Body of pancreas (tissue), 4 donors: ENCODE results near the gene VIT. TPM values are rescaled to one million over a fixed set of nuclear protein-coding genes. Genes with fewer than 3 reads are reported as not detected.

Experiments
- ATAC-seq: fragments of 150-250 bp; one replicate; pipeline ENCODE4 v1.9.1; 2016
- DNase-seq, 4 donors: peaks; one replicate each; pipeline ENCODE4 v3.0.0-alpha.2; 2019
- H3K27ac ChIP-seq, 4 donors: fragments of 200-600 bp; sonication (generic); 1 replicate in 3 of 4; 2 replicates in 1 of 4; pipeline versions ENCODE4 v1.5.1 to v1.6.1; 2016 to 2019; ENCODE audit warnings: mild to moderate bottlenecking in 1 of 4, mixed read lengths in 1 of 4, moderate library complexity in 1 of 4
- H3K27me3 ChIP-seq, 2 donors: fragments of 200-600 bp; sonication (generic); one replicate each; pipeline ENCODE4 v1.6.0; 2016; ENCODE audit warnings: mild to moderate bottlenecking in 1 of 2
- H3K36me3 ChIP-seq, 2 donors: fragments of 200-600 bp; sonication (generic); replicated peaks in 1 of 2; 2 replicates each; pipeline ENCODE4 v1.5.1; 2016; ENCODE audit warnings: low read depth in 2 of 2; ENCODE audit not compliant: insufficient read depth in 1 of 2
- H3K4me1 ChIP-seq: fragments of 200-600 bp; sonication (generic); one replicate; pipeline ENCODE4 v1.6.0; 2016
- H3K4me3 ChIP-seq, 2 donors: fragments of 200-600 bp; sonication (generic); 1 replicate in 1 of 2; 2 replicates in 1 of 2; pipeline ENCODE4 v1.5.1; 2016 to 2019
- H3K9me3 ChIP-seq, 3 donors: fragments of 200-600 bp; sonication (generic); 1 replicate in 2 of 3; 2 replicates in 1 of 3; pipeline ENCODE4 v1.5.1; 2016
- CTCF ChIP-seq, 7 experiments: fragments of 450-650 bp in 4 of 7; fragments of 200-600 bp in 3 of 7; sonication (generic) in 3 of 7; IDR thresholded peaks; one replicate each; pipeline ENCODE4 v1.5.1; 2016 to 2019; ENCODE audit warnings: antibody characterized with exemption in 7 of 7
- POLR2A ChIP-seq, 3 donors: fragments of 450-650 bp; IDR thresholded peaks; one replicate each; pipeline ENCODE4 v1.6.1; 2016; ENCODE audit warnings: antibody characterized with exemption in 3 of 3, mild to moderate bottlenecking in 2 of 3
- WGBS, 2 donors: methylation state at CpG; one replicate each; pipeline ENCODE4 v1.1.5; 2017; 5-methylcytosine and 5-hydroxymethylcytosine counted together
- intact Hi-C: fragments of 100-400 bp; cut with DNase I; formaldehyde crosslinking; loops from one replicate; pipeline ENCODE4 v1.15.1; 2023
- total RNA-seq, 2 donors: library from RNA; depleted of rRNA; stranded (reverse); fragments of >200 nt; gene quantifications; one replicate each; pipeline ENCODE4 v1.1.0, GENCODE V29; 2016

VIT gene
- total RNA-seq, 2 donors from 2014 or later: 0.99 to 2.6 TPM

DNA sequence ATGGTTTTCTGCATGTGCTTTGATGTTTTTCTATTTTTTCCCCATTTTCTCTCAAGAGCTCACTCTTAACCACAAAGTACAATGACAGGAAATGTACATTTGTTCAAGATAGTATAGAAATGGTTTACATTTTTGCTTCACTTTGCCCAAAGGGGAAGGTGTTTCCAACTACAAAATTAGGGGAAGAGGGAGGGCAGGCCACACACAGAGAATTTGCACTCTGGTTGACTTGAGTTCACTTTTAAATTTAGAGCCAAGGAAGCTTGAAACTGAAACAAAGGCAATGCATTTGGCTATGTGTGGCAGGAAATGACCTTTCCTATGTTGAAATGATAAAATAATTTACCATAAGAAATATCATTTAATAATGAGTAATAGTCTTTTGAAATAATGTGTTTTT lies 19.1 kb upstream of the VIT start:
- Histone ChIP-seq H3K9me3 (no peaks in the 10 kb centered on the region), H3K27me3 (no peaks in the 10 kb centered on the region), H3K27ac (no peak overlapping the region), H3K4me1 (no peaks in the 10 kb centered on the region), H3K4me3 (no peak overlapping the region), H3K36me3 (no peaks in the 10 kb centered on the region)
- intact Hi-C loops: no loop called here
- TF ChIP-seq CTCF (IDR thresholded peaks at IDR 0.05) (no peak), POLR2A (IDR thresholded peaks at IDR 0.05) (no peak)
- no peak for DNase-seq
- no peak for ATAC-seq

GRCh38 chr2:36677996-36678605 lies 18.4 kb upstream of the VIT start:
- Histone ChIP-seq H3K27me3 (no peaks in the 10 kb centered on the region), H3K9me3 (no peaks in the 10 kb centered on the region), H3K27ac (no peak overlapping the region), H3K4me3 (no peak overlapping the region), H3K4me1 (no peaks in the 10 kb centered on the region), H3K36me3 (no peaks in the 10 kb centered on the region)
- 35 to 70% methylated on average over 4 of the region's 4 CpGs for WGBS, 2 donors
- intact Hi-C loops: no loop called here
- ATAC-seq (no peak), DNase-seq (peak in 1 of 4 donors; percentile 3)
- TF ChIP-seq CTCF (IDR thresholded peaks at IDR 0.05) (no peak), POLR2A (IDR thresholded peaks at IDR 0.05) (no peak)

DNA sequence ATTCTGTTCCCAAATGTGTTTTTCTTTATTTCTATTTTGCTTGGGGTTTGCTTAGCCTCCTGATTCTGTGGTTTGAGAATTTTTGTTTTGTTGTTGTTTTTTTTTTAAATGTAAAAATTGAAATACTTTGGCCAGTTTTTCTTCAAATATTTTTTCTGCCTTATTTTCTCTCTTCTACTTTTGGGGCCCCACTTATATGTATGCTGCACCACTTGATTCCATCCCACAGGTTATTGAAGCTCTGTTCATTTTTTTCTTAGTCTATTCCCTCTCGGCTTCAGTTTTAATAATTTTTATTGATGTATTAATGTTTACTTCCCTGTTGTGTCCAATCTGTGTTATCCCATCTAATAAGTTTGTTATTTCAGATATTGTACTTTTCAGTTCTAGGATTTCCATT lies 17.7 kb upstream of the VIT start:
- H3K4me1 ChIP-seq: no peaks in the 10 kb centered on the region
- no peak for TF ChIP-seq CTCF (IDR thresholded peaks at IDR 0.05)
- TF ChIP-seq POLR2A (IDR thresholded peaks at IDR 0.05): no peak
- intact Hi-C loops: no loop called here
- H3K36me3 ChIP-seq: no peaks in the 10 kb centered on the region
- H3K27me3 ChIP-seq: no peaks in the 10 kb centered on the region
- no peaks in the 10 kb centered on the region for H3K9me3 ChIP-seq
- WGBS, 2 donors: 75 to 94% methylated on average over 1 of the region's 1 CpG
- DNase-seq (no peak), ATAC-seq (no peak)
- H3K27ac ChIP-seq: no peak overlapping the region
- H3K4me3 ChIP-seq: no peak overlapping the region

DNA sequence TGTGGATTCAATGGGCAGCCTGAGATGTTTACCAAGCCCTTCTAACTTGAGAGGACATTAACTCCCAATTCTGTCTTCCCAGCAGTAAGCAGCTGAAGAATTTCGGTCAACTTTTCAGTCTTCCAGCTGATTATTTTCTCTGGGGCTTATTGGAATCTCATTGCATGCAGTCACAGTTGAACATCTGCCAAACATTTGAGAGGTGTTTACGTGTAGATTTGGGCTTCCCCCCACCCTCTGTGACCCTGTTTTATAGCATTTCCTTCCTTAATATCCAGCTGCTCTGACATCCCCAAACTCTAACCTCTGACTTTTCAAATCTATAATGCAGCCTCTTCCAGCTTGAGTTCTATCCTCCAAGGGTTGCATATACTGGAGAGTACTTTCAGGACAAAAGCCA lies 16.5 kb upstream of the VIT start:
- H3K36me3 ChIP-seq: no peaks in the 10 kb centered on the region
- no peaks in the 10 kb centered on the region for H3K4me1 ChIP-seq
- H3K9me3 ChIP-seq: no peaks in the 10 kb centered on the region
- no peaks in the 10 kb centered on the region for H3K27me3 ChIP-seq
- TF ChIP-seq POLR2A (IDR thresholded peaks at IDR 0.05): no peak
- no peak for TF ChIP-seq CTCF (IDR thresholded peaks at IDR 0.05)
- intact Hi-C loops: no loop called here
- WGBS, 2 donors: 28 to 34% methylated on average over 2 of the region's 2 CpGs
- no peak overlapping the region for H3K4me3 ChIP-seq
- no peak overlapping the region for H3K27ac ChIP-seq
- no peak for ATAC-seq
- no peak for DNase-seq

DNA sequence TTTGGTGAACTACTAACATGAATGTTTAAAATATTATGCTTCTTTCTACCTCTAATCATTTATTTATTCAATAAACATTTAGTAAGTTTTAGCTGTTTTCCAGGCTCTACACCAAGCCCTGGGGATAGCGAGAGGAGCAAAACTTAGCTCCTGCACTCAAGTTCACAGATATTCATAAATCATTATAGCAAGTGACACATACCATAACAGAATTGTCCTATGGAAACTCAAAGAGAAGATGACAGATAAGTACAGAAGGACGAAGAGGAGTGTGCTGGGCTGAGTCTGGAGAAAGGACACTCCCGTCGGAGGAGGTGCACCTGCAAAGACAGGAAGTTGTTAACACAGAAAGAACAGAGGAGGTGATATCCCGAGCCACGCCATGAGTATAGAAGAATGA lies 13.9 kb upstream of the VIT start:
- H3K9me3 ChIP-seq: no peaks in the 10 kb centered on the region
- no peak overlapping the region for H3K27ac ChIP-seq
- DNase-seq: no peak
- no peak overlapping the region for H3K4me3 ChIP-seq
- no peaks in the 10 kb centered on the region for H3K36me3 ChIP-seq
- TF ChIP-seq CTCF (IDR thresholded peaks at IDR 0.05) (no peak), POLR2A (IDR thresholded peaks at IDR 0.05) (no peak)
- no peaks in the 10 kb centered on the region for H3K27me3 ChIP-seq
- no peak for ATAC-seq
- intact Hi-C loops: no loop called here
- 58 to 65% methylated on average over 6 of the region's 6 CpGs for WGBS, 2 donors
- no peaks in the 10 kb centered on the region for H3K4me1 ChIP-seq
